WTC11 (cell line): ENCODE results near the gene PPP1R37. TPM values are rescaled to one million over a fixed set of nuclear protein-coding genes. Genes with fewer than 3 reads are reported as not detected.

ENCODE experiments used
- ATAC-seq: fragments of 200-7000 bp; cut with Tn5 transposase; 2 replicates; pipeline ENCODE4 v1.10.0; 2021; ENCODE audit warnings: mild to moderate bottlenecking, moderate library complexity
- CTCF ChIA-PET: fragments of 300-600 bp; sonication (Branson Sonifier 250); formaldehyde crosslinking; loops from one replicate; lab custom pipeline; 2021; ENCODE audit warnings: antibody characterized with exemption; lab: Charles Lee
- POLR2A ChIA-PET: fragments of 350-600 bp; sonication (Branson Sonifier 250); formaldehyde crosslinking; loops from one replicate; lab custom pipeline; 2021; ENCODE audit warnings: antibody characterized with exemption; lab: Charles Lee
- DNase-seq: peaks from one replicate; pipeline ENCODE4 v3.0.0; 2021; ENCODE audit warnings: low spot score
- H3K27ac Mint-ChIP-seq: 2 replicates; pipeline ENCODE4 v1.8.0; 2021; ENCODE audit warnings: mixed read lengths
- H3K27me3 Mint-ChIP-seq: 2 replicates; pipeline ENCODE4 v1.8.0; 2021; ENCODE audit warnings: low read depth, mild to moderate bottlenecking, moderate library complexity, mixed read lengths
- H3K36me3 Mint-ChIP-seq: 2 replicates; pipeline ENCODE4 v1.8.0; 2021; ENCODE audit warnings: mixed read lengths
- H3K4me1 Mint-ChIP-seq: 2 replicates; pipeline ENCODE4 v1.8.0; 2022; ENCODE audit warnings: mixed read lengths
- H3K4me3 Mint-ChIP-seq: 2 replicates; pipeline ENCODE4 v1.8.0; 2021; ENCODE audit warnings: mild to moderate bottlenecking, moderate library complexity, mixed read lengths
- H3K9me3 Mint-ChIP-seq: 2 replicates; pipeline ENCODE4 v1.8.0; 2021; ENCODE audit warnings: mixed read lengths
- AR ChIP-seq: fragments of 250-450 bp; sonication (Bioruptor Pico); IDR thresholded peaks from 2 replicates; pipeline ENCODE4 v1.9.0; 2021; ENCODE audit warnings: mild to moderate bottlenecking
- CREB1 ChIP-seq: sonication (generic); formaldehyde crosslinking; IDR thresholded peaks from 2 replicates; pipeline ENCODE4 v1.8.0; 2023; ENCODE audit warnings: mild to moderate bottlenecking, missing genetic modification reagents
- CTCF ChIP-seq: fragments of 200-600 bp; IDR thresholded peaks from 2 replicates; pipeline ENCODE4 v1.8.0; 2022; ENCODE audit warnings: antibody characterized with exemption
- ESRRA ChIP-seq: sonication (generic); formaldehyde crosslinking; IDR thresholded peaks from 2 replicates; pipeline ENCODE4 v1.8.1; 2022; ENCODE audit warnings: mild to moderate bottlenecking, missing genetic modification reagents, borderline replicate concordance
- HMGA2 ChIP-seq: fragments of 250-450 bp; sonication (Bioruptor Pico); IDR thresholded peaks from 2 replicates; pipeline ENCODE4 v1.4.0; 2021; ENCODE audit warnings: mild to moderate bottlenecking, moderate library complexity
- KAT7 ChIP-seq: sonication (generic); formaldehyde crosslinking; IDR thresholded peaks from 2 replicates; pipeline ENCODE4 v1.8.1; 2023; ENCODE audit warnings: missing genetic modification reagents, mild to moderate bottlenecking, borderline replicate concordance
- NR3C1 ChIP-seq: sonication (generic); formaldehyde crosslinking; conservative IDR thresholded peaks from 2 replicates; pipeline ENCODE4 v1.8.1; 2023; ENCODE audit warnings: low read depth, mild to moderate bottlenecking, missing genetic modification reagents
- OVOL2 ChIP-seq: fragments of 250-450 bp; sonication (Bioruptor Pico); IDR thresholded peaks from 2 replicates; pipeline ENCODE4 v1.9.0; 2021; ENCODE audit warnings: mild to moderate bottlenecking, borderline replicate concordance
- RELA ChIP-seq: sonication (generic); formaldehyde crosslinking; IDR thresholded peaks from 2 replicates; pipeline ENCODE4 v1.8.1; 2022; ENCODE audit warnings: missing genetic modification reagents, mild to moderate bottlenecking, borderline replicate concordance
- SMAD3 ChIP-seq: sonication (generic); formaldehyde crosslinking; IDR thresholded peaks from 2 replicates; pipeline ENCODE4 v1.8.0; 2022; ENCODE audit warnings: missing genetic modification reagents, mild to moderate bottlenecking, borderline replicate concordance
- TEAD1 ChIP-seq: sonication (generic); formaldehyde crosslinking; IDR thresholded peaks from 2 replicates; pipeline ENCODE4 v1.8.0; 2022; ENCODE audit warnings: mild to moderate bottlenecking, missing genetic modification reagents
- TEAD4 ChIP-seq: sonication (generic); formaldehyde crosslinking; IDR thresholded peaks from 2 replicates; pipeline ENCODE4 v1.8.0; 2022; ENCODE audit warnings: mild to moderate bottlenecking, missing genetic modification reagents
- ZNF232 ChIP-seq: sonication (generic); formaldehyde crosslinking; IDR thresholded peaks from 2 replicates; pipeline ENCODE4 v1.8.0; 2022; ENCODE audit warnings: mild to moderate bottlenecking, missing genetic modification reagents
- ZNF281 ChIP-seq: sonication (generic); formaldehyde crosslinking; IDR thresholded peaks from 2 replicates; pipeline ENCODE4 v1.8.0; 2023; ENCODE audit warnings: mild to moderate bottlenecking, missing genetic modification reagents
- ZNF416 ChIP-seq: fragments of 250-450 bp; sonication (Bioruptor Pico); IDR thresholded peaks from 2 replicates; pipeline ENCODE4 v1.9.0; 2021; ENCODE audit warnings: mild to moderate bottlenecking, inconsistent platforms
- ZNF423 ChIP-seq: fragments of 250-450 bp; sonication (Bioruptor Pico); IDR thresholded peaks from 2 replicates; pipeline ENCODE4 v2.1.2; 2022; ENCODE audit warnings: mild to moderate bottlenecking, moderate library complexity
- ZNF425 ChIP-seq: fragments of 250-450 bp; sonication (Bioruptor Pico); conservative IDR thresholded peaks from 2 replicates; pipeline ENCODE4 v1.9.0; 2021; ENCODE audit warnings: mild to moderate bottlenecking
- ZNF671 ChIP-seq: fragments of 250-450 bp; sonication (Bioruptor Pico); IDR thresholded peaks from 2 replicates; pipeline ENCODE4 v1.8.0; 2021; ENCODE audit warnings: mild to moderate bottlenecking
- total RNA-seq: library from RNA; stranded (reverse); gene quantifications from 3 replicates; pipeline ENCODE4 v1.2.3, GENCODE V29; 2021
- TF ChIP-seq, protein P1 (sequence below): sonication (generic); formaldehyde crosslinking; IDR thresholded peaks from 2 replicates; pipeline ENCODE4 v1.8.0; 2023; ENCODE audit warnings: missing genetic modification reagents
- TF ChIP-seq, protein P2 (sequence below): fragments of 250-450 bp; sonication (Bioruptor Pico); IDR thresholded peaks from 2 replicates; pipeline ENCODE4 v1.9.0; 2021; ENCODE audit warnings: mild to moderate bottlenecking
- TF ChIP-seq, protein P3 (sequence below): sonication (generic); formaldehyde crosslinking; IDR thresholded peaks from 2 replicates; pipeline ENCODE4 v1.8.0; 2022; ENCODE audit warnings: mild to moderate bottlenecking, missing genetic modification reagents
- TF ChIP-seq, protein P4 (sequence below): sonication (generic); formaldehyde crosslinking; IDR thresholded peaks from 2 replicates; pipeline ENCODE4 v1.8.0; 2022; ENCODE audit warnings: mild to moderate bottlenecking, missing genetic modification reagents
- TF ChIP-seq, protein P5 (sequence below): sonication (generic); formaldehyde crosslinking; IDR thresholded peaks from 2 replicates; pipeline ENCODE4 v1.8.1; 2023; ENCODE audit warnings: mild to moderate bottlenecking, missing genetic modification reagents

PPP1R37 gene
- total RNA-seq, 1 experiment from 2014 or later: 35.4 TPM

- no peak overlapping the region for H3K4me3 Mint-ChIP-seq
- TF ChIP-seq, protein P1, sequence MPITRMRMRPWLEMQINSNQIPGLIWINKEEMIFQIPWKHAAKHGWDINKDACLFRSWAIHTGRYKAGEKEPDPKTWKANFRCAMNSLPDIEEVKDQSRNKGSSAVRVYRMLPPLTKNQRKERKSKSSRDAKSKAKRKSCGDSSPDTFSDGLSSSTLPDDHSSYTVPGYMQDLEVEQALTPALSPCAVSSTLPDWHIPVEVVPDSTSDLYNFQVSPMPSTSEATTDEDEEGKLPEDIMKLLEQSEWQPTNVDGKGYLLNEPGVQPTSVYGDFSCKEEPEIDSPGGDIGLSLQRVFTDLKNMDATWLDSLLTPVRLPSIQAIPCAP: no peak
- TF ChIP-seq, protein P2, sequence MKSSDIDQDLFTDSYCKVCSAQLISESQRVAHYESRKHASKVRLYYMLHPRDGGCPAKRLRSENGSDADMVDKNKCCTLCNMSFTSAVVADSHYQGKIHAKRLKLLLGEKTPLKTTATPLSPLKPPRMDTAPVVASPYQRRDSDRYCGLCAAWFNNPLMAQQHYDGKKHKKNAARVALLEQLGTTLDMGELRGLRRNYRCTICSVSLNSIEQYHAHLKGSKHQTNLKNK (CRISPR knock-in tag): no peak
- TF ChIP-seq, protein P3, sequence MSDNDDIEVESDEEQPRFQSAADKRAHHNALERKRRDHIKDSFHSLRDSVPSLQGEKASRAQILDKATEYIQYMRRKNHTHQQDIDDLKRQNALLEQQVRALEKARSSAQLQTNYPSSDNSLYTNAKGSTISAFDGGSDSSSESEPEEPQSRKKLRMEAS (CRISPR knock-in tag): no peak
- no peak for TF ChIP-seq OVOL2 (CRISPR knock-in tag)
- TF ChIP-seq NR3C1 (CRISPR knock-in tag): no peak
- TF ChIP-seq TEAD4 (CRISPR knock-in tag): no peak
- TF ChIP-seq, protein P4, sequence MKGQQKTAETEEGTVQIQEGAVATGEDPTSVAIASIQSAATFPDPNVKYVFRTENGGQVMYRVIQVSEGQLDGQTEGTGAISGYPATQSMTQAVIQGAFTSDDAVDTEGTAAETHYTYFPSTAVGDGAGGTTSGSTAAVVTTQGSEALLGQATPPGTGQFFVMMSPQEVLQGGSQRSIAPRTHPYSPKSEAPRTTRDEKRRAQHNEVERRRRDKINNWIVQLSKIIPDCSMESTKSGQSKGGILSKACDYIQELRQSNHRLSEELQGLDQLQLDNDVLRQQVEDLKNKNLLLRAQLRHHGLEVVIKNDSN: no peak
- no peak for TF ChIP-seq SMAD3 (CRISPR knock-in tag)
- TF ChIP-seq ZNF416 (CRISPR knock-in tag): no peak
- TF ChIP-seq RELA (CRISPR knock-in tag): no peak
- TF ChIP-seq, protein P5, sequence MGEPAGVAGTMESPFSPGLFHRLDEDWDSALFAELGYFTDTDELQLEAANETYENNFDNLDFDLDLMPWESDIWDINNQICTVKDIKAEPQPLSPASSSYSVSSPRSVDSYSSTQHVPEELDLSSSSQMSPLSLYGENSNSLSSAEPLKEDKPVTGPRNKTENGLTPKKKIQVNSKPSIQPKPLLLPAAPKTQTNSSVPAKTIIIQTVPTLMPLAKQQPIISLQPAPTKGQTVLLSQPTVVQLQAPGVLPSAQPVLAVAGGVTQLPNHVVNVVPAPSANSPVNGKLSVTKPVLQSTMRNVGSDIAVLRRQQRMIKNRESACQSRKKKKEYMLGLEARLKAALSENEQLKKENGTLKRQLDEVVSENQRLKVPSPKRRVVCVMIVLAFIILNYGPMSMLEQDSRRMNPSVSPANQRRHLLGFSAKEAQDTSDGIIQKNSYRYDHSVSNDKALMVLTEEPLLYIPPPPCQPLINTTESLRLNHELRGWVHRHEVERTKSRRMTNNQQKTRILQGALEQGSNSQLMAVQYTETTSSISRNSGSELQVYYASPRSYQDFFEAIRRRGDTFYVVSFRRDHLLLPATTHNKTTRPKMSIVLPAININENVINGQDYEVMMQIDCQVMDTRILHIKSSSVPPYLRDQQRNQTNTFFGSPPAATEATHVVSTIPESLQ (CRISPR knock-in tag): no peak
- no peak for TF ChIP-seq KAT7
- no peak for TF ChIP-seq AR (CRISPR knock-in tag)
- no peak for TF ChIP-seq CTCF
- TF ChIP-seq CREB1: no peak
- TF ChIP-seq TEAD1: no peak
- TF ChIP-seq, all 79 proteins: peak for 0
- DNase-seq (no peak), ATAC-seq (no peak)
- peaks cover 49% of the 10 kb centered on the region for H3K4me1 Mint-ChIP-seq
- no peaks in the 10 kb centered on the region for H3K36me3 Mint-ChIP-seq
- H3K27me3 Mint-ChIP-seq: no peaks in the 10 kb centered on the region
- ChIA-PET CTCF (interaction anchor here (1.1 to 3.0 kb wide), 4 partner anchors 10 to 50 kb away, joined by 3 to 11 read pairs (median 7); no protein-coding TSS in a partner anchor), POLR2A (interaction anchor here (1.3 kb wide), 1 partner anchor 11 kb away, joined by 3 read pairs; no protein-coding TSS in a partner anchor)
- H3K9me3 Mint-ChIP-seq: no peaks in the 10 kb centered on the region
- H3K27ac Mint-ChIP-seq: no peak overlapping the region
Observed at GRCh38 chr19:45102481-45102880, 9.5 kb downstream of the PPP1R37 start.

DNA sequence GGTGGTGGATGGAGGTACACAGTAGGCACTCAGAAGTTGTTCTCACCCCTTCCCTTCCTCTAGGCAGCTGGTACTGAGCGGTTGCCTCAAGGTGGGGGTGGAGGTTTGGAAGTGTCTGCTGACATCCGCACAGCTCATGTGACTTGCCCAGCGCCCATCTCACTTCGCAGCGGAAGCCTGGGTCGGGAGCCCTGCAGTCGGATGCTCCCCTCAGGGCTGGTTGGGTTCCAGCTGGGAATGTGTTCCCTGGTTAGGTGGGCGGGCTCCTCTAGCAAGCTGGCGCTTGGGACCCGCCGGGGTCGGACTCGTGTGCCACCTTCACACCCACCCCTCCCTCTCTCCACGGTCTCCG, 10.2 kb downstream of the PPP1R37 start:
- no peak overlapping the region for H3K27ac Mint-ChIP-seq
- no peak for ATAC-seq
- no peak for DNase-seq
- ChIA-PET CTCF (interaction anchor here (0.6 to 3.0 kb wide), 9 partner anchors 9 to 62 kb away, joined by 3 to 11 read pairs (median 3); partner anchors contain the start of genes GEMIN7 and PPP1R37), POLR2A (interaction anchor here (1.3 to 1.6 kb wide), 2 partner anchors 10 to 12 kb away, joined by 3 to 6 read pairs; partner anchors contain the start of gene PPP1R37)
- H3K36me3 Mint-ChIP-seq: no peaks in the 10 kb centered on the region
- H3K9me3 Mint-ChIP-seq: no peaks in the 10 kb centered on the region
- H3K4me3 Mint-ChIP-seq: no peak overlapping the region
- peaks cover 42% of the 10 kb centered on the region for H3K4me1 Mint-ChIP-seq
- no peaks in the 10 kb centered on the region for H3K27me3 Mint-ChIP-seq
- TF ChIP-seq ZNF232 (CRISPR knock-in tag) (no peak), ZNF281 (CRISPR knock-in tag) (no peak), ZNF671 (CRISPR knock-in tag) (no peak), ZNF423 (CRISPR knock-in tag) (no peak), ESRRA (CRISPR knock-in tag) (no peak), ZNF425 (no peak), HMGA2 (CRISPR knock-in tag) (no peak)
